Cardiac septum (tissue), 1 donor: ENCODE results near the gene FNDC11. TPM values are rescaled to one million over a fixed set of nuclear protein-coding genes. Genes with fewer than 3 reads are reported as not detected.
"Not testable (repeated sequence)": the region's sequence is repeated elsewhere in the genome, so short reads cannot be mapped to it uniquely, and the experiment has no call there.

Source experiments
- DNase-seq: peaks from one replicate; pipeline ENCODE4 v3.0.0-alpha.2; 2020; ENCODE audit warnings: low spot score
- intact Hi-C: fragments of 100-400 bp; cut with DNase I; formaldehyde crosslinking; loops from one replicate; pipeline ENCODE4 v1.14.0; 2022
- total RNA-seq: library from RNA; stranded (reverse); fragmentation: NEBNext Ultra II Directional; extraction: Animal tissue kit (Norgen Biotek cat#: 25700); gene quantifications from one replicate; pipeline ENCODE4 v1.2.1, GENCODE V29; 2021
- donor health status: DM: no; HTN: no; CAD: no.

The FNDC11 gene
- total RNA-seq, 1 donor from 2014 or later = not detected

- intact Hi-C loops = no loop called here
- DNase-seq = no peak
These were observed 7.9 kb downstream of the FNDC11 start for GRCh38 chr20:63561624-63562396.

GRCh38 chr20:63562461-63563224 lies 8.7 kb downstream of the FNDC11 start:
- intact Hi-C loops = no loop called here
- no peak for DNase-seq

GRCh38 chr20:63563225-63563935 lies 9.4 kb downstream of the FNDC11 start:
- DNase-seq = no peak
- intact Hi-C loops = no loop called here

- DNase-seq = no peak
- intact Hi-C loops = no loop called here
These were observed 10.3 kb downstream of the FNDC11 start for GRCh38 chr20:63564036-63564810.

GRCh38 chr20:63565021-63565698 lies 11.2 kb downstream of the FNDC11 start:
- intact Hi-C loops = no loop called here
- no peak for DNase-seq

- intact Hi-C loops = no loop called here
- no peak for DNase-seq
These were observed 11.9 kb downstream of the FNDC11 start for GRCh38 chr20:63565699-63566335.

- DNase-seq = no peak
- intact Hi-C loops = no loop called here
These were observed 12.6 kb downstream of the FNDC11 start for GRCh38 chr20:63566395-63567135.

- DNase-seq = no peak
- intact Hi-C loops = no loop called here
These were observed 13.1 kb downstream of the FNDC11 start for GRCh38 chr20:63567136-63567385.

- intact Hi-C loops = no loop called here
- DNase-seq = peak; percentile 91
These were observed 13.6 kb downstream of the FNDC11 start for GRCh38 chr20:63567386-63568169.

GRCh38 chr20:63568170-63568981 lies 14.4 kb downstream of the FNDC11 start:
- intact Hi-C loops = no loop called here

GRCh38 chr20:63568986-63569949 lies 15.3 kb downstream of the FNDC11 start:
- intact Hi-C loops = no loop called here

More at GRCh38 chr20:63568170-63568981, 14.4 kb downstream of the FNDC11 start:
- DNase-seq = no peak

GRCh38 chr20:63570281-63571086 lies 16.5 kb downstream of the FNDC11 start:
- intact Hi-C loops = no loop called here
- DNase-seq = no peak

More at GRCh38 chr20:63568986-63569949, 15.3 kb downstream of the FNDC11 start:
- DNase-seq = no peak

- DNase-seq, intact Hi-C loops: not testable (repeated sequence)
These were observed 17.1 kb downstream of the FNDC11 start for GRCh38 chr20:63571087-63571478.

GRCh38 chr20:63572071-63572787 lies 18.3 kb downstream of the FNDC11 start:
- intact Hi-C loops = no loop called here
- no peak for DNase-seq
